ENCODE results near the gene MAP3K7. TPM values are rescaled to one million over a fixed set of nuclear protein-coding genes. Genes with fewer than 3 reads are reported as not detected.

Gene MAP3K7
- total and polyA plus RNA-seq, 2 of the 8 experiments (the other 6 are each of a cell fraction or from before 2014, with no cell fraction given) = 27.3 to 34.8 TPM

DNA sequence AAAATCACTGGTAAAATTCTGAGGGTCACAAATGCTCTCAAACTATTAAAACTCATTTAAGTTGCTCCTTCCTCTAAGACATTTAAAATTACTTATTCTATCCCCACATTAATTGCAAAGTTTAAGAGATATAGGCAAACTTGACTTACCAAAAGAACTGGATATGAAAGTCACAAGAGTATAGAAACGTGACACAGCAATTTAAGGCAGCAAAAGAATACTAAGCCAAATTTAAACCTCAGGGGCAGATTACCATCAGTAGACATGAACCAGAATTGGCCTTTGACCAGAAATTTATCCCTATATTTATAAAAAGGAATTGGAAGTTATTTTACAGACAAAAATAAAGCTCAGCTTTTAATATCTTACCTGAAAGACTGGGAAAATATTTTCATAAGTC lies 56.0 kb downstream of the MAP3K7 start:
- 76% methylated on average over 1 of the region's 1 CpG; no CpG with 5 or more reads in 1 of the 2 experiments for WGBS, 2 experiments (ENCODE audit: extremely low coverage in 1 of 2, insufficient coverage in 1 of 2, insufficient read length in 1 of 2, insufficient replicate concordance in 2 of 2, low coverage in 1 of 2, low lambda C conversion rate in 2 of 2, missing lambda C conversion rate in 1 of 2)
- H3K14ac ChIP-seq (ENCODE audit: insufficient read length) = no peak overlapping the region
- H2BK12ac ChIP-seq (ENCODE audit: low read depth, low read length) = no peak overlapping the region
- no peak overlapping the region for H2AFZ ChIP-seq (ENCODE audit: low read length)
- H3K36me3 ChIP-seq (ENCODE audit: control insufficient read depth in 2 of 4, insufficient read depth in 4 of 4, low read length in 3 of 4) = peaks cover 0 to 10% (median 6%) of the 10 kb centered on the region in 4 experiments; a peak in 4 of 8 replicates
- no peak overlapping the region for H4K8ac ChIP-seq (ENCODE audit: extremely low read depth, insufficient read depth, low read length)
- no peaks in the 10 kb centered on the region for H4K20me1 ChIP-seq (replicated peaks in 1 of 2; ENCODE audit: control insufficient read depth in 1 of 2, insufficient read depth in 2 of 2, low read length in 2 of 2)
- CTCF ChIA-PET (ENCODE audit: partially characterized antibody) = no interaction called here
- no peak overlapping the region for H2BK120ac ChIP-seq (replicated peaks; ENCODE audit: low read depth, low read length)
- no peak for FAIRE-seq
- H3K27me3 ChIP-seq (replicated peaks in 1 of 4; ENCODE audit: control insufficient read depth in 3 of 4, extremely low read depth in 1 of 4, insufficient read depth in 3 of 4, low read length in 3 of 4) = no peaks in the 10 kb centered on the region
- H3K79me1 ChIP-seq (ENCODE audit: low read depth, low read length) = no peaks in the 10 kb centered on the region
- H3K9ac ChIP-seq (replicated peaks in 1 of 4; ENCODE audit: extremely low read depth in 1 of 4, low read depth in 3 of 4, low read length in 3 of 4) = no peak overlapping the region
- H2BK15ac ChIP-seq (ENCODE audit: low read length) = no peak overlapping the region
- H2BK5ac ChIP-seq (ENCODE audit: low read depth, low read length) = no peak overlapping the region
- H3K18ac ChIP-seq (ENCODE audit: extremely low read depth, low read length) = no peak overlapping the region
- H3K79me2 ChIP-seq (ENCODE audit: control insufficient read depth in 1 of 2, insufficient read depth in 2 of 2, low read length in 2 of 2) = no peaks in the 10 kb centered on the region
- H3K23me2 ChIP-seq (ENCODE audit: low read depth, low read length) = no peaks in the 10 kb centered on the region
- H3K23ac ChIP-seq (ENCODE audit: insufficient read length) = no peak overlapping the region
- no peaks in the 10 kb centered on the region for H3K9me3 ChIP-seq (ENCODE audit: insufficient read depth in 2 of 2, low read depth in 1 of 2, low read length in 1 of 2)
- H3K27ac ChIP-seq (ENCODE audit: low read depth, low read length) = no peak overlapping the region
- H4K91ac ChIP-seq (replicated peaks; ENCODE audit: insufficient read length, low read length) = no peak overlapping the region
- no peak overlapping the region for H3K4me3 ChIP-seq (ENCODE audit: extremely low read depth in 1 of 4, insufficient read depth in 2 of 4, low read depth in 3 of 4, low read length in 4 of 4)
- H3K4me2 ChIP-seq (ENCODE audit: insufficient read depth in 1 of 2, low read depth in 2 of 2, low read length in 2 of 2) = no peak overlapping the region
- H3K4me1 ChIP-seq (replicated peaks in 1 of 4; ENCODE audit: control insufficient read depth in 3 of 4, insufficient read depth in 4 of 4, low read length in 3 of 4) = no peaks in the 10 kb centered on the region
- H3K56ac ChIP-seq (replicated peaks; ENCODE audit: insufficient read length, low read depth, low read length) = no peak overlapping the region
- no peak for TF ChIP-seq SIX5 (IDR thresholded peaks at IDR 0.05; ENCODE audit: low read depth, low read length)
- DNase-seq (ENCODE audit: low read depth in 1 of 2, low spot score in 2 of 2) = no peak
- POLR2A ChIA-PET (ENCODE audit: partially characterized antibody) = no interaction called here
- H4K5ac ChIP-seq (ENCODE audit: insufficient read length, low read depth, low read length) = no peak overlapping the region
- no peak overlapping the region for H3K4ac ChIP-seq (replicated peaks; ENCODE audit: insufficient read length, low read depth, low read length)
- no peak overlapping the region for H2AK5ac ChIP-seq (ENCODE audit: low read depth, low read length)
- H2BK20ac ChIP-seq (ENCODE audit: low read length) = no peak overlapping the region

Measured in H1 (cell line).